Hypothalamus (tissue), 51 donors: ENCODE measurements around the gene RAD51D.
"Not testable (repeated sequence)": the region's sequence is repeated elsewhere in the genome, so short reads cannot be mapped to it uniquely, and the experiment has no call there.

Experiments used
- DNase-seq, 51 donors: peaks; one replicate each; lab custom pipeline; 2025; lab: John Stamatoyannopoulos, UW

The RAD51D gene

GRCh38 chr17:35119370-35120165, at the start of gene RAD51D:
Gene RAD51D, minus strand, starts transcription at chr17:35119860. Its CDS starts 247 bp downstream, at chr17:35119613.
- peak in 50 of 51 donors; percentile 18 to 84 (median 60) for DNase-seq

GRCh38 chr17:35167666-35168065, 48.0 kb upstream of the RAD51D start:
- DNase-seq: no peak

- peak in 10 of 51 donors; percentile 0 to 70 (median 8) for DNase-seq
These were observed 47.4 kb upstream of the RAD51D start for GRCh38 chr17:35167046-35167445.

GRCh38 chr17:35166526-35166925, 46.9 kb upstream of the RAD51D start:
- no peak for DNase-seq

GRCh38 chr17:35164716-35165115, 45.1 kb upstream of the RAD51D start:
- DNase-seq: no peak

GRCh38 chr17:35163886-35164285, 44.2 kb upstream of the RAD51D start:
- no peak for DNase-seq

- no peak for DNase-seq
These were observed 43.1 kb upstream of the RAD51D start for GRCh38 chr17:35162755-35163154.

GRCh38 chr17:35161281-35161761, 41.7 kb upstream of the RAD51D start:
- DNase-seq: no peak

- DNase-seq: no peak
These were observed 40.9 kb upstream of the RAD51D start for GRCh38 chr17:35160354-35161201.

GRCh38 chr17:35159940-35160339, 40.3 kb upstream of the RAD51D start:
- no peak for DNase-seq

GRCh38 chr17:35155246-35155645, 35.6 kb upstream of the RAD51D start:
- no peak for DNase-seq

GRCh38 chr17:35154196-35155165, 34.8 kb upstream of the RAD51D start:
- DNase-seq: no peak

GRCh38 chr17:35152421-35153140, 32.9 kb upstream of the RAD51D start:
- no peak for DNase-seq

- not testable (repeated sequence) for DNase-seq
These were observed 31.4 kb upstream of the RAD51D start for GRCh38 chr17:35151080-35151479.

GRCh38 chr17:35149941-35150340, 30.3 kb upstream of the RAD51D start:
- no peak for DNase-seq

GRCh38 chr17:35148144-35148543, 28.5 kb upstream of the RAD51D start:
- DNase-seq: no peak

GRCh38 chr17:35147375-35147905, 27.8 kb upstream of the RAD51D start, which contains the start of gene UNC45B:
Gene UNC45B, plus strand, starts transcription at chr17:35147817. Its CDS starts 447 bp downstream, at chr17:35148264.
- no peak for DNase-seq

- no peak for DNase-seq
These were observed 26.7 kb upstream of the RAD51D start for GRCh38 chr17:35146214-35146833.

GRCh38 chr17:35144840-35145239, 25.2 kb upstream of the RAD51D start:
- DNase-seq: no peak
